ENCODE data around the gene TRAPPC3.

DNA sequence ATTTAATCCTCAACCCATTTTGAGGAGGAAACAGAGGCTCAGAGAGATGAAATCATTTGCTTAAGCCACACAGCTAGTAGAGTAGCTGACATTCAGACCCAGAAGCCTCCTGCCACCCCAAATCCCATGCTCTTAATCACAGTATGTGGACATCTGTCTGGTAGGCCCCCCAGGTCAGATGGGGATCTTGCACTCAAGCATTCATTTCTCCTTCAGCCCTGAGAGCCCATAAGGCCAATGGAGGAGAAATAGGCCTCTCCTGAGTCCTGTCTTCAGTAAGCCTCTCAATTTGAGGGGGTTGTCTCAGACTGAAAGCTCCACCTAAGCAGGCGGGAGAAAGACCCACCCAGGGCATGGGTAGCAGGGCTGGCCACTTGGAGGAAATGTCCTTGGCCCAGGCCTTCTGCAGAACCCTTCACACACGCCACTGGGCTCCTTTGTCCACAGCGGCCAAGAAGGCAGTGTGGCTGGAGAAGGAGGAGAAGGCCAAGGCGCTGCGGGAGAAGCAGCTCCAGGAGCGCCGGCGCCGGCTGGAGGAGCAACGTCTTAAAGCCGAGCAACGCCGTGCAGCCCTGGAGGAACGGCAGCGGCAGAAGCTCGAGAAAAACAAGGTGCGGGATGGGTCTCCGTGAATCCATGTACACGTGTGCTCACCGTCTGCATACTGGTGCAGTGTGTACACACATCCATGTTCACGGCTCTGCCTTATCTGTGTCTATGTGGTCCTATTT is 22.9 kb upstream of the TRAPPC3 start:
- TF ChIP-seq, protein P1, sequence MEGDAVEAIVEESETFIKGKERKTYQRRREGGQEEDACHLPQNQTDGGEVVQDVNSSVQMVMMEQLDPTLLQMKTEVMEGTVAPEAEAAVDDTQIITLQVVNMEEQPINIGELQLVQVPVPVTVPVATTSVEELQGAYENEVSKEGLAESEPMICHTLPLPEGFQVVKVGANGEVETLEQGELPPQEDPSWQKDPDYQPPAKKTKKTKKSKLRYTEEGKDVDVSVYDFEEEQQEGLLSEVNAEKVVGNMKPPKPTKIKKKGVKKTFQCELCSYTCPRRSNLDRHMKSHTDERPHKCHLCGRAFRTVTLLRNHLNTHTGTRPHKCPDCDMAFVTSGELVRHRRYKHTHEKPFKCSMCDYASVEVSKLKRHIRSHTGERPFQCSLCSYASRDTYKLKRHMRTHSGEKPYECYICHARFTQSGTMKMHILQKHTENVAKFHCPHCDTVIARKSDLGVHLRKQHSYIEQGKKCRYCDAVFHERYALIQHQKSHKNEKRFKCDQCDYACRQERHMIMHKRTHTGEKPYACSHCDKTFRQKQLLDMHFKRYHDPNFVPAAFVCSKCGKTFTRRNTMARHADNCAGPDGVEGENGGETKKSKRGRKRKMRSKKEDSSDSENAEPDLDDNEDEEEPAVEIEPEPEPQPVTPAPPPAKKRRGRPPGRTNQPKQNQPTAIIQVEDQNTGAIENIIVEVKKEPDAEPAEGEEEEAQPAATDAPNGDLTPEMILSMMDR (conservative IDR thresholded peaks at IDR 0.05; ENCODE audit: low read depth, low read length): no peak
- TF ChIP-seq EZH2 (IDR thresholded peaks at IDR 0.05; ENCODE audit: borderline replicate concordance, low read depth, low read length, poor library complexity, severe bottlenecking): no peak
